Nephron progenitor cell (in vitro differentiated cells): ENCODE data around the gene CAT.

Experiments used
- DNase-seq: peaks from one replicate; pipeline ENCODE4 v3.0.0; 2021
- H3K27ac Mint-ChIP-seq: 2 replicates; pipeline ENCODE4 v1.8.0; 2021; ENCODE audit warnings: mild to moderate bottlenecking, moderate library complexity, mixed read lengths
- H3K27me3 Mint-ChIP-seq: 2 replicates; pipeline ENCODE4 v1.8.0; 2021; ENCODE audit warnings: mild to moderate bottlenecking, low read depth, mixed read lengths; ENCODE audit not compliant: poor library complexity
- H3K36me3 Mint-ChIP-seq: 2 replicates; pipeline ENCODE4 v1.8.0; 2021; ENCODE audit warnings: low read depth, mixed read lengths
- H3K4me1 Mint-ChIP-seq: 2 replicates; pipeline ENCODE4 v1.8.0; 2021; ENCODE audit warnings: mixed read lengths
- H3K4me3 Mint-ChIP-seq: 2 replicates; pipeline ENCODE4 v1.8.0; 2021; ENCODE audit warnings: mild to moderate bottlenecking, moderate library complexity, mixed read lengths
- H3K9me3 Mint-ChIP-seq: 2 replicates; pipeline ENCODE4 v1.8.0; 2021; ENCODE audit warnings: mild to moderate bottlenecking, moderate library complexity, mixed read lengths
- CTCF ChIP-seq: fragments of 200-600 bp; sonication (generic); IDR thresholded peaks from 2 replicates; pipeline ENCODE4 v1.5.0; 2021; ENCODE audit warnings: antibody characterized with exemption

Gene CAT

DNA sequence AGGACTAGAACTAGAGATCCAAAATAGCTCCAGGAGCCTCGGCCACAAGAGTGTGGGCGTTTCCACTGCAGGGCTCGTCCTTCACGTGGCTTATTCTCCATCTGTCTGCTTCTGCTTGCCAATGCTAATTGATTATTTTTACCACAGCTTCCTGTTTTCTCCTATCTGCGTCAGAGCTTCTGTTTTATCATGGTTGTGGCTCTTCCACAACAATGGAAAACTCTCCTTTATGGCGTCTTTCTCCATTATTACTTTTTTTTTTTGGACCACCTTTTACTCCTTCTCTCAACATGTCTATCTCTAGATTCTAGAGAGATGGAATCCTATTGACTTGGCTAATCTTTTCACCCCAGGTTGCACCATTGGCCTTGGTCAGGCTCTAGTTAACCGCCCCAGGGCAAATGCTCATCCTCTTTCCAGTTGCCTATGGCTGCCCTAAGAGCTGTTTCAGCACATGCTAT, 25.9 kb downstream of the CAT start:
- no peak for TF ChIP-seq CTCF
- Mint-ChIP-seq H3K4me1 (no peaks in the 10 kb centered on the region), H3K27me3 (no peaks in the 10 kb centered on the region), H3K36me3 (peaks cover 71% of the 10 kb centered on the region), H3K4me3 (no peak overlapping the region), H3K27ac (peak overlapping the region; percentile 16), H3K9me3 (peaks cover 32% of the 10 kb centered on the region)
- DNase-seq: no peak

DNA sequence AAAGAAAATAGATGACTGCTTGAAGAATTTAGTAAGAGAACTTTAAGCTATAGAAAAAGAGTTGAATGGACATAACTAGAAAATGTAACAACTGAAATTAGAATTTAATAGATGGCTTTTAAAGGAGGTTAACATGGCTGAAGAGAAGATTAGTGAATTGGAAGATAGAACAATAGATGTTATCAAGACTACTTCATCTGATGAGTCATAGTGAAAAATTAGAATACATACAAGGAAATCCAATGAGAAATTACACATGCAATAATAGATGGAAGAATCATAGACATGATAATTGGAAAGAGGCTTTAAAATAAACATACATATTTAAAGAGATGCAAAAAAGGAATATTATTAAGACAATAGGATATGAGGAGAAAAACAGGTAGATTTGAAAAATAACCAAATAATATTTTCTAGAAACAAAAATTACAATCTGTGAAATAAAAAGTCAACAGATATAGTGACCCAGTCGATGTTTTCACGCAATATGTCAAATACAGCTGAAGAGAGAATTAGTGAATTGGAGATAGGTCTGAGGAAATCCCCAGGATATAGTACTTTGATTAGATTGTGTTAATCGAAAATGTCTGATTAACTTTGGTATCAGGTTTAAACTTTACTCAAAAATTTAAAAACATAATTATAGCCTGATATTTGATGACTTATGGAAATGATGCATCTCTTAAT, 28.2 kb downstream of the CAT start:
- no peak for DNase-seq
- no peak for TF ChIP-seq CTCF
- Mint-ChIP-seq H3K27ac (no peak overlapping the region), H3K9me3 (peaks cover 32% of the 10 kb centered on the region), H3K4me1 (no peaks in the 10 kb centered on the region), H3K36me3 (peaks cover 66% of the 10 kb centered on the region), H3K27me3 (no peaks in the 10 kb centered on the region), H3K4me3 (no peak overlapping the region)

GRCh38 chr11:34468209-34468841, 29.6 kb downstream of the CAT start:
- Mint-ChIP-seq H3K4me3 (no peak overlapping the region), H3K4me1 (no peaks in the 10 kb centered on the region), H3K27ac (no peak overlapping the region), H3K27me3 (no peaks in the 10 kb centered on the region), H3K36me3 (peaks cover 63% of the 10 kb centered on the region), H3K9me3 (peaks cover 32% of the 10 kb centered on the region)
- DNase-seq: no peak
- peak; percentile 46 for TF ChIP-seq CTCF

DNA sequence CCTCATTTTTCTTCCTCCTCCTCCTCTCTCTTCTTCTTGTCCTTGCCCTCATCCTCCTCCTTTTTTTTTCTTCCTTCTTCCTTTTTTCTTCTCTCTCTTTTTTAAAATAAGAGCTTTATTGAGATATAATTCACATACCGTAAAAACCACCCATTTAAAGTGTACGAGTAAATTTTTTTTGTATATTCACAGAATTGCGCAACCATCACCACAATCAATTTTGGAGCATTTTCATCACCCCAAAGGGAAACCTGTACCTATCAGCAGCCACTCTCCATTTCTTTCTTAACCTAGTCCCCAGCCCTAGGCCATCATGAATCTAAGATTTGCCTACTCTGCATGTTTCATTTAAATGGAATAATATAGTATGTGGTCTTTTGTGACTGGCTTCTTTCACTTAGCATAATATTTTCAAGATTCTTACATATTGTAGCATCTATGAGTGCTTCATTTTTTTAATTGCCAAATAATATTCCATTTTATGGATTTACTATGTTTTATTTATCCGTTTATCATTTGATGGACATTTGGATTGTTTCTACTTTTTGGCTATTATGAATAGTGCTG, 35.0 kb downstream of the CAT start:
- no peak for TF ChIP-seq CTCF
- peaks cover 18% of the 10 kb centered on the region for H3K36me3 Mint-ChIP-seq

GRCh38 chr11:34475656-34476055, 36.9 kb downstream of the CAT start:
- TF ChIP-seq CTCF: no peak
- Mint-ChIP-seq H3K27me3 (peaks cover 11% of the 10 kb centered on the region), H3K27ac (no peak overlapping the region), H3K36me3 (peaks cover 11% of the 10 kb centered on the region), H3K4me3 (no peak overlapping the region), H3K9me3 (no peaks in the 10 kb centered on the region), H3K4me1 (peaks cover 23% of the 10 kb centered on the region)
- DNase-seq: no peak

More for the DNA sequence above, 35.0 kb downstream of the CAT start:
- H3K27me3 Mint-ChIP-seq: peaks cover 8% of the 10 kb centered on the region
- peaks cover 6% of the 10 kb centered on the region for H3K4me1 Mint-ChIP-seq
- no peaks in the 10 kb centered on the region for H3K9me3 Mint-ChIP-seq
- no peak for DNase-seq
- no peak overlapping the region for H3K4me3 Mint-ChIP-seq
- H3K27ac Mint-ChIP-seq: peak overlapping the region; percentile 50
